ENCODE results near the gene ITM2B.

- TF ChIP-seq CTCF (IDR thresholded peaks at IDR 0.05) (no peak), EP300 (IDR thresholded peaks at IDR 0.05) (peak in 1 of 2 donors; percentile 23)
These were observed 1.9 kb upstream of the ITM2B start for GRCh38 chr13:48231080-48231479.

All from tibial nerve (tissue), 4 donors.